A549 (cell line): ENCODE data around the gene PSMD2. TPM values are rescaled to one million over a fixed set of nuclear protein-coding genes. Genes with fewer than 3 reads are reported as not detected.
A peak's percentile ranks its signal among the peaks of the same experiment; 100 is the strongest.

Experiments used
- ATAC-seq, 2 experiments: fragments of 200-7000 bp in 1 of 2; fragments of >200 bp in 1 of 2; cut with Nextera tagmentation in 1 of 2; cut with Tn5 transposase in 1 of 2; 3 replicates each; pipeline versions ENCODE4 v1.8.0 to v1.9.1; 2018 to 2020; ENCODE audit warnings: mild to moderate bottlenecking in 1 of 2, moderate library complexity in 1 of 2
- CTCF ChIA-PET: fragments of 300-600 bp; sonication (Branson Sonifier 250); formaldehyde crosslinking; extraction: SDS; loops from one replicate; lab custom pipeline; 2021; ENCODE audit warnings: antibody characterized with exemption, inconsistent platforms; lab: Yijun Ruan, JAX
- POLR2A ChIA-PET: fragments of 350-600 bp; formaldehyde crosslinking; extraction: SDS; loops from one replicate; lab custom pipeline; 2021; ENCODE audit warnings: antibody characterized with exemption, inconsistent platforms; lab: Yijun Ruan, JAX
- DNase-seq, 2 experiments: peaks; one replicate each; pipeline versions ENCODE4 v3.0.0 to v3.0.0-alpha.2; 2011 to 2016; ENCODE audit warnings: low read depth in 1 of 2, low spot score in 1 of 2
- FAIRE-seq: peaks from 2 replicates; lab custom pipeline; 2011; peaks lifted over from hg19 to GRCh38; lab: Jason Lieb, UNC
- H3K27ac ChIP-seq, 2 experiments: fragments of >200 bp; sonication (Bioruptor Twin); formaldehyde crosslinking; 3 replicates each; pipeline ENCODE4 v1.5.1; 2016 to 2017
- H3K4me1 ChIP-seq: fragments of >200 bp; sonication (Bioruptor Twin); formaldehyde crosslinking; 3 replicates; pipeline ENCODE4 v1.6.1; 2016
- H3K4me2 ChIP-seq: fragments of >200 bp; sonication (Bioruptor Twin); formaldehyde crosslinking; 3 replicates; pipeline ENCODE4 v1.6.1; 2016
- H3K4me3 ChIP-seq: fragments of >200 bp; sonication (Bioruptor Twin); formaldehyde crosslinking; 3 replicates; pipeline ENCODE4 v1.5.1; 2016
- H3K9me3 ChIP-seq: fragments of >200 bp; sonication (Bioruptor Twin); formaldehyde crosslinking; 3 replicates; pipeline ENCODE4 v1.6.1; 2016
- ATOH8 ChIP-seq: fragments of 250-450 bp; sonication (Bioruptor Pico); IDR thresholded peaks from 2 replicates; pipeline ENCODE4 v1.5.0; 2020; ENCODE audit warnings: low read depth, mild to moderate bottlenecking, moderate library complexity
- CBX8 ChIP-seq: fragments of 200-600 bp; sonication (generic); IDR thresholded peaks from 2 replicates; pipeline ENCODE4 v1.6.1; 2016
- CHD4 ChIP-seq: fragments of 200-600 bp; sonication (generic); IDR thresholded peaks from 2 replicates; pipeline ENCODE4 v1.6.1; 2016; ENCODE audit warnings: antibody characterized with exemption, mild to moderate bottlenecking, borderline replicate concordance
- EHF ChIP-seq: fragments of 250-450 bp; sonication (Bioruptor Pico); IDR thresholded peaks from 2 replicates; pipeline ENCODE4 v1.5.0; 2020; ENCODE audit warnings: mild to moderate bottlenecking
- ELK1 ChIP-seq: fragments of 150-350 bp; IDR thresholded peaks from 2 replicates; pipeline ENCODE4 v1.6.1; 2014; ENCODE audit warnings: low read depth, mild to moderate bottlenecking, low read length
- FOSL2 ChIP-seq, 2 experiments: fragments of 450-650 bp in 1 of 2; fragments of >200 bp in 1 of 2; sonication (Bioruptor Twin) in 1 of 2; formaldehyde crosslinking; IDR thresholded peaks; 2 replicates each; pipeline versions ENCODE4 v1.5.0 to v1.6.1; 2016 to 2020; ENCODE audit warnings: mild to moderate bottlenecking in 1 of 2, moderate library complexity in 1 of 2
- FOXS1 ChIP-seq: fragments of 250-450 bp; sonication (Bioruptor Pico); IDR thresholded peaks from 2 replicates; pipeline ENCODE4 v1.5.0; 2020; ENCODE audit warnings: mild to moderate bottlenecking, moderate library complexity
- HDAC2 ChIP-seq: fragments of 200-600 bp; sonication (generic); IDR thresholded peaks from 2 replicates; pipeline ENCODE4 v1.6.1; 2016
- HEYL ChIP-seq: fragments of 250-450 bp; sonication (Bioruptor Pico); IDR thresholded peaks from 2 replicates; pipeline ENCODE4 v1.8.0; 2021; ENCODE audit warnings: mild to moderate bottlenecking, moderate library complexity
- HOXA7 ChIP-seq: fragments of 250-450 bp; sonication (Bioruptor Pico); IDR thresholded peaks from 2 replicates; pipeline ENCODE4 v1.5.0; 2020; ENCODE audit warnings: mild to moderate bottlenecking, moderate library complexity
- HOXB13 ChIP-seq: fragments of 250-450 bp; sonication (Bioruptor Pico); IDR thresholded peaks from 2 replicates; pipeline ENCODE4 v1.5.0; 2020; ENCODE audit warnings: low read depth, mild to moderate bottlenecking, moderate library complexity
- HOXB5 ChIP-seq: fragments of 250-450 bp; sonication (Bioruptor Pico); IDR thresholded peaks from 2 replicates; pipeline ENCODE4 v1.5.0; 2020; ENCODE audit warnings: mild to moderate bottlenecking, moderate library complexity
- JUN ChIP-seq, 2 experiments: fragments of >200 bp; sonication (Bioruptor Twin); formaldehyde crosslinking; IDR thresholded peaks; 2 replicates in 1 of 2; 3 replicates in 1 of 2; pipeline ENCODE4 v1.6.1; 2016 to 2017
- KDM1A ChIP-seq: fragments of 200-600 bp; sonication (generic); IDR thresholded peaks from 2 replicates; pipeline ENCODE4 v1.6.1; 2016; ENCODE audit warnings: low read depth, mild to moderate bottlenecking
- MAX ChIP-seq: IDR thresholded peaks from 2 replicates; pipeline ENCODE4 v1.6.1; 2012
- MYC ChIP-seq: IDR thresholded peaks from 2 replicates; pipeline ENCODE4 v1.6.1; 2012; ENCODE audit warnings: mild to moderate bottlenecking, inconsistent platforms, low read length, improper control_type of control experiment, borderline replicate concordance
- NFE2L2 ChIP-seq: fragments of 150-350 bp; conservative IDR thresholded peaks from 2 replicates; pipeline ENCODE4 v1.6.1; 2014; ENCODE audit warnings: low read length
- NPAS2 ChIP-seq: fragments of 250-450 bp; sonication (Bioruptor Pico); IDR thresholded peaks from 2 replicates; pipeline ENCODE4 v1.8.0; 2022; ENCODE audit warnings: mild to moderate bottlenecking, moderate library complexity, borderline replicate concordance
- POLR2A ChIP-seq: IDR thresholded peaks from 2 replicates; pipeline ENCODE4 v1.6.1; 2012; ENCODE audit warnings: mild to moderate bottlenecking, low read length
- RAD21 ChIP-seq, 2 experiments: fragments of >200 bp in 1 of 2; sonication (Bioruptor Twin) in 1 of 2; formaldehyde crosslinking in 1 of 2; IDR thresholded peaks in 1 of 2; conservative IDR thresholded peaks in 1 of 2; 2 replicates in 1 of 2; 3 replicates in 1 of 2; pipeline ENCODE4 v1.6.1; 2012 to 2018; ENCODE audit warnings: inconsistent platforms in 1 of 2
- RARB ChIP-seq: fragments of 250-450 bp; sonication (Bioruptor Pico); IDR thresholded peaks from 2 replicates; pipeline ENCODE4 v1.8.0; 2021; ENCODE audit warnings: mild to moderate bottlenecking, moderate library complexity
- RCOR1 ChIP-seq: fragments of 150-350 bp; IDR thresholded peaks from 2 replicates; pipeline ENCODE4 v1.6.1; 2014; ENCODE audit warnings: antibody characterized with exemption, low read length, low read depth
- RFX5 ChIP-seq: fragments of 450-650 bp; IDR thresholded peaks from 2 replicates; pipeline ENCODE4 v1.7.1; 2014; ENCODE audit warnings: antibody characterized with exemption, mild to moderate bottlenecking, moderate library complexity
- RNF2 ChIP-seq: fragments of 200-600 bp; sonication (generic); IDR thresholded peaks from 2 replicates; pipeline ENCODE4 v1.6.1; 2016; ENCODE audit warnings: low read depth, mild to moderate bottlenecking, antibody characterized with exemption, moderate library complexity, borderline replicate concordance
- SREBF2 ChIP-seq: fragments of 450-650 bp; IDR thresholded peaks from 2 replicates; pipeline ENCODE4 v1.6.1; 2014; ENCODE audit warnings: mild to moderate bottlenecking, moderate library complexity
- TP53 ChIP-seq: fragments of 250-450 bp; sonication (Bioruptor Pico); IDR thresholded peaks from 2 replicates; pipeline ENCODE4 v1.5.0; 2021; ENCODE audit warnings: mild to moderate bottlenecking, moderate library complexity
- ZSCAN20 ChIP-seq: fragments of 250-450 bp; sonication (Bioruptor Pico); IDR thresholded peaks from 2 replicates; pipeline ENCODE4 v1.8.0; 2022; ENCODE audit warnings: mild to moderate bottlenecking, moderate library complexity
- WGBS: methylation state at CpG from one replicate; pipeline ENCODE4 v1.1.6; 2017; ENCODE audit errors: missing lambda C conversion rate; 5-methylcytosine and 5-hydroxymethylcytosine counted together
- polyA plus RNA-seq, 4 experiments: library from polyadenylated mRNA; depleted of rRNA in 3 of 4; stranded (reverse); fragments of >200 nt; fragmentation: RNase III in 1 of 4; extraction: RNeasy Plus Mini Kit Qiagen cat#74134 plus additional on column Dnase treatment in 1 of 4; gene quantifications; 2 replicates in 3 of 4; 3 replicates in 1 of 4; pipeline ENCODE4 v1.2.3, GENCODE V29; 2011 to 2017
- TF ChIP-seq, protein P1 (sequence below): fragments of 450-650 bp; IDR thresholded peaks from 2 replicates; pipeline ENCODE4 v1.6.1; 2014; ENCODE audit warnings: antibody characterized with exemption
- TF ChIP-seq, protein P2 (sequence below): fragments of >200 bp; sonication (Bioruptor Twin); formaldehyde crosslinking; IDR thresholded peaks from 3 replicates; pipeline ENCODE4 v1.6.1; 2016

Gene PSMD2
- polyA plus RNA-seq, 2 of the 4 experiments (the other 2 are of a cell fraction), result 267 to 541 TPM

- peak in 1 of 2 experiments; percentile 36; a peak in 2 of 6 replicates for ATAC-seq
Observed at GRCh38 chr3:184308744-184309143, 9.7 kb downstream of the PSMD2 start.

DNA sequence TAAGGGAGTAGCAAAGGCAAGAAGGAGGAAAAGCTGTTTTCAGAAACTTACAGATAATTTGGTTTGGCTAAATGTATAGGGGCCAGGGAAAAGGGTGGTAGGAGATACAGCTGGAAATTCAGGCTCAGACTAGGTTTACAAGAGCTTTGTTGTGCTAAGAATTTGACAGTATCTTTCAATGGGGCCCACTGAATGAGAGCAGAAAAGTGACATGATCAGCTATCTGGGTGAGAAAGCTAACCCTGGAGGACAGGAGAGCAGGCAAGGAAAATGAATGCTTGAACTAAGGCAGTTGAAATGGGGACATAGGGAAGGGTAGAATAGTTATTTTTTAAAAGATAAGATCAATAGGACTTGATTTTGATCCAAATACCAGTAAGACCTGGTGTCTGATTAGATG is 12.6 kb downstream of the PSMD2 start:
- H3K4me1 ChIP-seq, result peaks cover 6% of the 10 kb centered on the region; the same call in 2 of the 3 replicates
- TF ChIP-seq KDM1A, result no peak
- no peak for TF ChIP-seq HEYL (CRISPR knock-in tag)
- TF ChIP-seq CBX8, result no peak
- TF ChIP-seq CHD4, result no peak
- no peak for TF ChIP-seq FOSL2 (IDR thresholded peaks at IDR 0.05)
- TF ChIP-seq FOSL2 (CRISPR knock-in tag; IDR thresholded peaks at IDR 0.05), result no peak
- no peak for TF ChIP-seq HOXB13 (CRISPR knock-in tag)
- TF ChIP-seq NFE2L2, result no peak
- no peak for TF ChIP-seq HOXA7 (CRISPR knock-in tag)
- TF ChIP-seq RCOR1, result no peak
- no peak for TF ChIP-seq RAD21 (conservative IDR thresholded peaks at IDR 0.05 in 1 of 2, IDR thresholded peaks at IDR 0.05 in 1 of 2)
- no peak for TF ChIP-seq MAX
- no peak for TF ChIP-seq FOXS1
- TF ChIP-seq TP53, result no peak
- TF ChIP-seq NPAS2 (CRISPR knock-in tag), result no peak
- no peak for TF ChIP-seq ELK1
- no peak for TF ChIP-seq EHF (CRISPR knock-in tag)
- H3K27ac ChIP-seq, result no peak overlapping the region
- ChIA-PET CTCF (interaction anchor here (2.0 kb wide), 1 partner anchor 11 kb away, joined by 5 read pairs; no protein-coding TSS in a partner anchor), POLR2A (no interaction called here)
- no peaks in the 10 kb centered on the region for H3K9me3 ChIP-seq
- ATAC-seq (no peak), FAIRE-seq (no peak), DNase-seq (no peak)
- no peak overlapping the region for H3K4me2 ChIP-seq
- H3K4me3 ChIP-seq, result no peak overlapping the region

More at GRCh38 chr3:184308744-184309143, 9.7 kb downstream of the PSMD2 start:
- no peak for FAIRE-seq
- no peak for TF ChIP-seq HOXB5 (CRISPR knock-in tag)
- no peak for TF ChIP-seq SREBF2
- no peak for TF ChIP-seq JUN (IDR thresholded peaks at IDR 0.05)
- no peak for TF ChIP-seq RARB (CRISPR knock-in tag)
- no peak for TF ChIP-seq HDAC2
- ChIA-PET CTCF (no interaction called here), POLR2A (no interaction called here)
- Histone ChIP-seq H3K4me2 (no peak overlapping the region), H3K4me3 (no peak overlapping the region), H3K27ac (no peak overlapping the region), H3K4me1 (no peaks in the 10 kb centered on the region), H3K9me3 (no peaks in the 10 kb centered on the region)
- DNase-seq, result no peak
- 90% methylated on average over 7 of the region's 7 CpGs for WGBS

- CTCF ChIA-PET, result no interaction called here
- Histone ChIP-seq H3K4me1 (peaks cover 33% of the 10 kb centered on the region), H3K4me2 (peak within 1 kb of the TSS; percentile 94), H3K4me3 (peak within 1 kb of the TSS; percentile 86), H3K9me3 (no peaks in the 10 kb centered on the region), H3K27ac (peak within 1 kb of the TSS; percentile 100)
- ATAC-seq (peak; percentile 79 to 85), DNase-seq (peak; percentile 69 to 93), FAIRE-seq (no peak)
- WGBS, result under 1% methylated on average over 23 of the region's 40 CpGs
- TF ChIP-seq ATOH8 (CRISPR knock-in tag) (no peak), ZSCAN20 (no peak), POLR2A (peak; percentile 44), MYC (peak; percentile 84; the same call in 1 of the 2 replicates), RFX5 (no peak), RNF2 (no peak), KDM1A (no peak), HOXB13 (CRISPR knock-in tag) (no peak), JUN (IDR thresholded peaks at IDR 0.05) (peak; percentile 83 to 94; a peak in 3 of 5 replicates), MAX (peak; percentile 78; the same call in 1 of the 2 replicates)
- TF ChIP-seq, protein P1, sequence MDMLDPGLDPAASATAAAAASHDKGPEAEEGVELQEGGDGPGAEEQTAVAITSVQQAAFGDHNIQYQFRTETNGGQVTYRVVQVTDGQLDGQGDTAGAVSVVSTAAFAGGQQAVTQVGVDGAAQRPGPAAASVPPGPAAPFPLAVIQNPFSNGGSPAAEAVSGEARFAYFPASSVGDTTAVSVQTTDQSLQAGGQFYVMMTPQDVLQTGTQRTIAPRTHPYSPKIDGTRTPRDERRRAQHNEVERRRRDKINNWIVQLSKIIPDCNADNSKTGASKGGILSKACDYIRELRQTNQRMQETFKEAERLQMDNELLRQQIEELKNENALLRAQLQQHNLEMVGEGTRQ, result peak; percentile 98
- TF ChIP-seq, protein P2, sequence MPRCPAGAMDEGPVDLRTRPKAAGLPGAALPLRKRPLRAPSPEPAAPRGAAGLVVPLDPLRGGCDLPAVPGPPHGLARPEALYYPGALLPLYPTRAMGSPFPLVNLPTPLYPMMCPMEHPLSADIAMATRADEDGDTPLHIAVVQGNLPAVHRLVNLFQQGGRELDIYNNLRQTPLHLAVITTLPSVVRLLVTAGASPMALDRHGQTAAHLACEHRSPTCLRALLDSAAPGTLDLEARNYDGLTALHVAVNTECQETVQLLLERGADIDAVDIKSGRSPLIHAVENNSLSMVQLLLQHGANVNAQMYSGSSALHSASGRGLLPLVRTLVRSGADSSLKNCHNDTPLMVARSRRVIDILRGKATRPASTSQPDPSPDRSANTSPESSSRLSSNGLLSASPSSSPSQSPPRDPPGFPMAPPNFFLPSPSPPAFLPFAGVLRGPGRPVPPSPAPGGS, result 0 out of 3 replicates have a peak, but pooled peaks have one; percentile 51
- POLR2A ChIA-PET, result no interaction called here
Observed at GRCh38 chr3:184314363-184314699, 15.3 kb downstream of the PSMD2 start, which contains the start of gene EIF4G1. Gene EIF4G1, plus strand, starts transcription at chr3:184314606. Its CDS starts 1,191 bp downstream, at chr3:184315797.
